ENCODE data around the gene TLR2. TPM values are rescaled to one million over a fixed set of nuclear protein-coding genes. Genes with fewer than 3 reads are reported as not detected.

TLR2 gene
- total and polyA plus RNA-seq, 2 experiments from 2014 or later = 0.63 to 1.2 TPM

- no peaks in the 10 kb centered on the region for H3K79me2 ChIP-seq (replicated peaks; ENCODE audit: insufficient read depth)
Measured at GRCh38 chr4:153661215-153661822, 22.8 kb upstream of the TLR2 start.

More at GRCh38 chr4:153661215-153661822, 22.8 kb upstream of the TLR2 start:
- no peaks in the 10 kb centered on the region for H4K20me1 ChIP-seq (replicated peaks; ENCODE audit: insufficient read depth)
- H3K27me3 ChIP-seq (ENCODE audit: insufficient read depth) = no peaks in the 10 kb centered on the region
- no peak for TF ChIP-seq ZNF331 (CRISPR knock-in tag; IDR thresholded peaks at IDR 0.05; ENCODE audit: low read depth)
- no peak for TF ChIP-seq NANOG (IDR thresholded peaks at IDR 0.05; ENCODE audit: borderline replicate concordance)
- TF ChIP-seq ZNF114 (CRISPR knock-in tag; IDR thresholded peaks at IDR 0.05) = no peak
- TF ChIP-seq STAT1 (IDR thresholded peaks at IDR 0.05; ENCODE audit: unreplicated experiment) = no peak
- no peak for TF ChIP-seq JUNB (IDR thresholded peaks at IDR 0.05; ENCODE audit: unreplicated experiment)
- TF ChIP-seq CTCF (conservative IDR thresholded peaks at IDR 0.05; ENCODE audit: low read depth in 2 of 2) = no peak
- TF ChIP-seq EZH2 (IDR thresholded peaks at IDR 0.05; ENCODE audit: low read depth, unreplicated experiment) = no peak
- TF ChIP-seq POLR2AphosphoS5 (IDR thresholded peaks at IDR 0.05; ENCODE audit: low read depth) = no peak
- TF ChIP-seq REST (IDR thresholded peaks at IDR 0.05; ENCODE audit: unreplicated experiment) = no peak
- no peak for TF ChIP-seq ZNF462 (CRISPR knock-in tag; IDR thresholded peaks at IDR 0.05)
- no peak for TF ChIP-seq ETS1 (IDR thresholded peaks at IDR 0.05)
- TF ChIP-seq CREB1 (CRISPR knock-in tag; IDR thresholded peaks at IDR 0.05; ENCODE audit: low read depth) = no peak
- TF ChIP-seq EZH2phosphoT487 (IDR thresholded peaks at IDR 0.05; ENCODE audit: unreplicated experiment) = no peak
- H3K27me3 Mint-ChIP-seq (ENCODE audit: insufficient read depth, low read depth, poor library complexity) = peaks cover 2% of the 10 kb centered on the region
- no peak overlapping the region for H3K4me2 ChIP-seq
- H3K9me3 Mint-ChIP-seq = peaks cover 21% of the 10 kb centered on the region
- H3K4me1 Mint-ChIP-seq = no peaks in the 10 kb centered on the region
- no peak overlapping the region for H3K27ac Mint-ChIP-seq
- H3K9me2 ChIP-seq (ENCODE audit: insufficient read depth) = peaks cover 12% of the 10 kb centered on the region; the same call in 1 of the 2 replicates
- H3K36me3 Mint-ChIP-seq (ENCODE audit: low read depth) = peaks cover 12% of the 10 kb centered on the region; the same call in 2 of the 3 replicates
- H3K36me3 ChIP-seq (ENCODE audit: insufficient read depth) = no peaks in the 10 kb centered on the region
- no peak overlapping the region for H3K4me3 Mint-ChIP-seq
- ATAC-seq (no peak), DNase-seq (ENCODE audit: low spot score) (no peak)
- H3K4me3 ChIP-seq = no peak overlapping the region
- no peaks in the 10 kb centered on the region for H3F3A ChIP-seq (replicated peaks; ENCODE audit: low read depth)
- H3K4me1 ChIP-seq (ENCODE audit: insufficient read depth) = no peaks in the 10 kb centered on the region
- no peak overlapping the region for H2AFZ ChIP-seq
- H3K27ac ChIP-seq (ENCODE audit: low read depth) = no peak overlapping the region

All from GM23338 (cell line).